HG02840 (cell line): ENCODE measurements around the gene GCAT.

Experiments
- ATAC-seq: cut with Tn5 transposase; IDR thresholded peaks from one replicate; pipeline ENCODE4 v1.9.1; 2021; ENCODE audit warnings: mild to moderate bottlenecking, moderate library complexity, moderate number of reproducible peaks; ENCODE audit not compliant: unreplicated experiment, low FRiP score

The GCAT gene

DNA sequence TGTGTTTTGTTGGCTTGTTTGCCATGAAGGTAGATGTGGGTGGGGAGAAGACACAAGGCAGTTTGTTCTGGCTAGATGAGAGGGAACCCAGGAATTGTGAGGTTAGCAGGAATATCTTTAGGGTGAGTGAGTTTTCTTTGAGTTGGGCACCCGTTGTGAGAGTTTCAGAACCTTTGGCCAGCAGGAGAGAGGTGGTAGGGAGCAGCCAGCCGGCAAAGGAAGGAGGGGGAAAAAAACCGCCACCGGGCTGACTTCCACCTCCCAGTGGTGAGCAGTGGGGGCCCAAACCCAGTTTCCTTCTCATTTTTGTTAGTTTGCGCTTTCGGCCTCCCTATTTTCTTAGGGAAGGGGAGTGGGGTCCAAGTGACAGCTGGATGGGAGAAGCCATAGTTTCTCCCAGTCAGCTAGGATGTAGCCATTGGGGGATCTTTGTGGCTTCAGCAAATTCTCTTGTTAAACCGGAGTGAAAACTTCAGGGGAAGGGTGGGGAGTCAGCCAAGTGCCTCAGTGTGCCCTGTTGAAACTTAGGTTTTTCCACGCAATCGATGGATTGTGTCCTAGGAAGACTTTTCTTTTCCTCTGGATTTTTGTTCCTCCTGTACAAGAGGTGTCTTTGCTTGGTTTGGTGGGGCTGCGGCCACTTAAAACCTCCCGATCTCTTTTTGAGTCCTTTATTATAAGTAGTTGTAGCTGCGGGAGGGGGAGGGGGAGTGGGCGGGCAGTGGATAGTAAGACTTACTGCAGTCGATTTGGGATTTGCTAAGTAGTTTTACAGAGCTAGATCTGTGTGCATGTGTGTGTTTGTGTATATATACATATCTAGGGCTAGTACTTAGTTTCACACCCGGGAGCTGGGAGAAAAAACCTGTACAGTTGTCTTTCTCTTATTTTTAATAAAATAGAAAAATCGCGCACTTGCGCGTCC lies 1.1 kb upstream of the GCAT start:
- no peak for ATAC-seq

DNA sequence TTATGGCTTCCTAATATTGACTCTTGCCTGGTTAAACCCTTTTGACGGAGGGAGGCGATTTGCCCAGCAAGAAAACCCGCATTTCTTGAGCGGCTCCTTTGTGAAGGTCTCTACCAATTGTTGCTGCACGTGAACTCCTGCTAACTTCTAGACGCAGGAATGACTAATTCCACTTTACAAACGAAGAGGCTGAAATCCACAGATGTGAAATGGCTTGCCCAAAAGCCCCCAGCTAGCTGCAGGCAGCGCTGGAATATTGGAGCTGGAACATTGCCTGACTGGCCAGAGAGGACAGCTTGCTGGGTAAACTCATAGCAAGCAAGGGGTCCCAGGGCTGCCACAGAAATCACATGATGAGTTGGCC lies 542 bp downstream of the GCAT start:
- no peak for ATAC-seq

DNA sequence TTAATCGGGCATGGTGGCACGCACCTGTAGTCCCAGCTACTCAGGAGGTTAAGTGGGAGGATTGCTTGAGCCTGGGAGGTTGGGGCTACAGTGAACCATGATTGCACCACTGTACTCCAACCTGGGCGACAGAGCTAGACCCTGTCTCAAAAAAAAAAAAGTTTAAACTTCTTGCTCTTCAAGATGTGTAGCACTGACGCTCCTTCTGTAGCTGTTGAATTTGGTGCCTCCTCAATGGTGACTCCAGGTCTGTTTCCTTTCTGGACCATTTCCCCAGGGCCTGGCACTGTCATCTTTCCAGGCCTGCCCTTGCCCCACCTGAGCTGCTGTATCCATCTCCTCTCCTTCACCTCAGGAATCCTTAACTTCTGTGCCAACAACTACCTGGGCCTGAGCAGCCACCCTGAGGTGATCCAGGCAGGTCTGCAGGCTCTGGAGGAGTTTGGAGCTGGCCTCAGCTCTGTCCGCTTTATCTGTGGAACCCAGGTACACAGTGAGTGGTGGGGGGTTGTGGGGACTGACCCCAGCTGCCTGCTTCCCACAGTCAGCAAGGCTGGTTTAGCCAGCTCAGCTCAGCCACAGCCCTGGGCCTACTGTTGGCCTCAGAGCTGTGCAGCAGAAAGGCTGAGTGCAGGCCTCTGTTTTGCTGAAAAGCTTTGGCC lies 2.1 kb downstream of the GCAT start:
- ATAC-seq = no peak

DNA sequence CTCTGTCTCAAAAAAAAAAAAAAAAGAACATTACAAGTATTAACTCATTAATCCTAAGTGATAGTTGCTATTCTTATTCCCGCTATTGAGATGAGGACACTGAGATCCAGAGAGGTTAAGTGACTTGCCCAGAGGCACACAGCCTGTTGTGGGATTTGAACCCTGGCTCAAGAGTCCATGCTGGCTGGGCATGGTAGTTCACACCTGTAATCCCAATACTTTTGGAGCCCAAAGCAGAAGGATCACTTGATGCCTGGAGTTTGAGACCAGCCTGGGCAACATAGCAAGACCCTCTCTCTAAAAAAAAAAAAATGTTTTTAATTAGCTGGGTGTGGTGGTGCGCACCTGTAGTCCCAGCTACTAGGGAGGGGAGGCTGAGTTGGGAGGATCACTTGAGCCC lies 4.1 kb downstream of the GCAT start:
- no peak for ATAC-seq

DNA sequence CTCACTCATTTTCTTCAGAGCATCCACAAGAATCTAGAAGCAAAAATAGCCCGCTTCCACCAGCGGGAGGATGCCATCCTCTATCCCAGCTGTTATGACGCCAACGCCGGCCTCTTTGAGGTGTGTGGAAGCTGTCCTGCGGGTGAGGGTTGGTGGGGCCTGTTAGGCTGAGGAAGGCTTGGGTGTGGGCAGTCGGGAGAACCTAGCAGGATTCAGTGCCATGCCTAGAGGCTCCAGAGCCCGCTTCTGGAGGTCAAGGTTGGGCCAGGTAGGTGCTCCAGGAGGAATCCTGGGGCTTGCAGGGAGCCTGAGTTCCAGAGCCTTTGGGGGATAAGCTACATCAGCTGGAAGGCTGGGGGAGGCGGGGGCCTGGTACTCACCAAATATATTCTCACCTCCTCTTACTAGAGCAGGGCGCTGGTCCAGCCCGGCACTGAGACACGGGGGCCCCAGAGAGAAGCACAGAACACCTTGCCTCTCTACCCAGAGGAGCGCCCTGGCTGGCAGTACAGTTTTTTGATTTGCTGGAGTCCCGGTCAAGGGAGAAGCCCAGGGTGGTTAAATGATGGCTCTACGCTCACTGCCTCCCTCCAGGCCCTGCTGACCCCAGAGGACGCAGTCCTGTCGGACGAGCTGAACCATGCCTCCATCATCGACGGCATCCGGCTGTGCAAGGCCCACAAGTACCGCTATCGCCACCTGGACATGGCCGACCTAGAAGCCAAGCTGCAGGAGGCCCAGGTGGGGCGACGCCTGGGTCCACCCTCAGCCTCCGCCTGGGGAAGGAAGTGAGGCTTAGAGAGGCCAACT lies 5.3 kb downstream of the GCAT start:
- ATAC-seq = no peak

DNA sequence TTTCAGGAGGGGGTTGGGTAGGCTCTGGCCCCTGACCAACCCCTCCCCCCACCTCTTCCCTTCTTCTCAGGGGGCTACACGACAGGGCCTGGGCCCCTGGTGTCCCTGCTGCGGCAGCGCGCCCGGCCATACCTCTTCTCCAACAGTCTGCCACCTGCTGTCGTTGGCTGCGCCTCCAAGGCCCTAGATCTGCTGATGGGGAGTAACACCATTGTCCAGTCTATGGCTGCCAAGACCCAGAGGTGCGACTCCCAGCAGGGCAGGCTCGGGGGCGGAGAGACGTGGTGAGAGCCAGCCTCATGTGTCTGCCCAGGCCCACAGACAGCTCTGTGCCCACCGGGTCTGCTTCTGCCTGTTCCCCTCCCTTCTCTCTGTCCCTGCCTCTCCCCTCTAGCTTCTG lies 7.9 kb downstream of the GCAT start:
- ATAC-seq = no peak

DNA sequence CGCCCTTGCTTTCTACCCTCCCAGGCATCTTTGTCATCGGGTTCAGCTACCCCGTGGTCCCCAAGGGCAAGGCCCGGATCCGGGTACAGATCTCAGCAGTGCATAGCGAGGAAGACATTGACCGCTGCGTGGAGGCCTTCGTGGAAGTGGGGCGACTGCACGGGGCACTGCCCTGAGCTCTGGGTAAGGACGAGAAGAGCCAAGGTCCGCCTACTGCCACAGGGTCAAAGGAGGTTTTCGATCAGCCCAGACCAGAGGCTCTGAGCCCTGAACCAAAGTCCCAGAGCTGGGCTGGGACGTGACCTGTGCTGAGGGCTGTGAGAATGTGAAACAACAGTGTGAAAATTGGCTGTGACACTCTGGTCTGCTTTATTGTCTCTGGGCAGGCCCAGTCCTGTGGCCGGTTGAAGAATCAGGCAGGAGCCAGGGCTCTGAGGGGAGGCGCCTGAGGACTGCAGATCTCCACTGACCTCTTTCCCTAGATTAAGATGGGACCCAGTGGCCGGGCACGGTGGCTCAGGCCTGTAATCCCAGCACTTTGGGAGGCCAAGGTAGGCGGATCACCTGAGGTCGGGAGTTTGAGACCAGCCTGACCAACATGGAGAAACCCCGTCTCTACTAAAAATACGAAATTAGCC lies 8.9 kb downstream of the GCAT start:
- no peak for ATAC-seq

DNA sequence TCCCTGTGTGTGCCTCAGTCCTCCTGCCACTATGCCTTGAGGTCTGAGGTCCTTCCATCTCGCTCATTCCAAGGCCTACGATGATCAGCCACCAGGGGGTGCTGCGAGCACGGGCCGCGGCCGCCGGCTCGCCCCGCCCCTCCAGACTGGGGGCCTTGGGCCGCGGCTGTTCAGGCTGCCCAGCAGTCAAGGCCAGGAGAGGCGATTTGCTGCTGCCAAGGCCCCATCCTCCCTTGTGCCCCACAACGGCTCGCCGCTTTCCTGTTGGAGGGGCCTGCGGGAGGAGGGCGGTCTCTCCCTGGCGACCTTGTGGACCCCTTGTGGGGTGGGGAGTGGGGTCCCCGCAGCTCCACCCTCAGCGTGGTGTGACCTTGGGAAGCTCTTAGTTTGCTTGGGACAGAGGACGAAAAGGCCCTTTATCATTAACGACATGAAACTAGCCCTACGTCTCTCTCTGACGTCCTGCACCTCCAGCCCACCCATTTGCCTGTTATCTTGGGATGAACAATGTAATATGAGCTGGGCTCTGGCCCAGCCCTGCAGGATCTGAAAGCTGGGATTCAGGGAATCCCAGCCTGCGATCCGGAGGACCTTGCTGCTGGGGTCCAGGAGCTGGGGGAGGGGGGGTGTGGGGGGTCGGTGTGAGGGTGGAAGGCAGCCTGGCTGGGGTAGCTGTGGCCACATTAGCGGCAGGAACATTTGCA lies 10.1 kb downstream of the GCAT start:
- ATAC-seq = peak; percentile 55

DNA sequence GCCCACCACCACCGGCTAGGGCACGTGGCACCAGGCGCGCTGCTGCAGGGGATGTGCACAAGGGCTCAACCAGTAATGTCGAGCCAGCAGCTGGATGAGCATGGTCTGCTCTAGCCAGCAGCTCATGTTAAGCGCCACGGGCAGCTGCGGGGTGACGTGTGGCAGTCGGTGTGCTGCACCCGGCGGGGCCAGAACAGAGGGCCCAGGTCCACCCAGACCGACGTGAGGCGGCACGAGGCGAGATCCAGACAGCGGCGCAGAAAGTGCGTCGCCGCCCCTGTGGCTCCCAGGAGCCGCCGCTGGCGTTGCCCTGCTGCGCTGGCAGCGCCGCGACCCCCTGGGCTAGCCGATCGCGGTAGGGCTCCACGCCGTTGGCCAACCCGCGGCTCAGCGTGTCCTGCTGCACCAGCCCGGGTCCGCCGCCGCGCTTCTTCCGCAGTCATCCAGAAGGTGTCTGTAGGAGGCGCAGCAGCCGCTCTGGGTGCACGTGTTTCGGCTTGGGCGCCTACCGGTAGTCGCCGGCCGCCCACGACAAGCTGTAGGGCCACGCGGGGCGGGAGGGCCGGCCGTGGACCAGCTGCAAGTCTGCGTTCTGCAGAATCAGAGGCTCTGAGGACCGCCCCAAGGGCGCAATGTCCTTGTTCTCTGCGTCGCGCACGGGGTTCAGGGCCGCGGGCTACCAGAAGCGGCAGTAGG lies 10.8 kb downstream of the GCAT start:
- ATAC-seq = no peak

DNA sequence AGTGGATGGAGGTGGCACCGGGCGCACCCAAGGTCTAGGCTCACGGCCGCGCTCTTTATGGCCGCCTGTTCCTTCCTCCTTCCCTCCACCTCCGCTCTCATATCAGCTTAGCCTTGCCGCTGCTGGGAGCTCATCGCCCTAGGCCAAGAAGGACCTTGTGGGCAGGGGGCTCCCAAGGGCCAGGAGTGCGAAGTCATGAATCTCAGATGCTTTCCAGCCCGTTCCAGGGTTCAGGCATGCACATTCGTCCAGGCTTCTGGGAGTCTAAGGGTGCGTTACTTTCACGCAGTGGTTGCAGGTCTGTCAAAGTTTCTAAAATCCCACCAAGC lies 11.3 kb downstream of the GCAT start:
- no peak for ATAC-seq

DNA sequence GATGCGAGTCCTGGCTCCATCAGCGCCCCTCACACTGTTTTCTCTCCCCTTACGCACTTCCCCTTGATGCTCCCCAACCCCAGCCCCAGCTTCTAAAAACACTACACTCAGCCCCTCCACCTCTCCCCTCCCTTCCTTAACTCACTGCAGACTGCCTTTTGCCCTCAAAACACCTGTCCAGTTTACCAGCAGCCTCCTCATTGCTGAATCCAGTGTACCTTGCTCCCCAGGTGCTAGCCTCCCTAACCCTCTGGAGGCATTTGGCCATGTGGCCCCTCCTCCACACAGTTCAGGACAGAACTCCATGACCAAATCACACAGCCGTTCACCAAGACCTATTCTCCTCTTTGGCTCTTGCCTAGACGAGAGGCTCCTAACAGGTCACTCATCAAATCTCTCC lies 12.6 kb downstream of the GCAT start:
- no peak for ATAC-seq

DNA sequence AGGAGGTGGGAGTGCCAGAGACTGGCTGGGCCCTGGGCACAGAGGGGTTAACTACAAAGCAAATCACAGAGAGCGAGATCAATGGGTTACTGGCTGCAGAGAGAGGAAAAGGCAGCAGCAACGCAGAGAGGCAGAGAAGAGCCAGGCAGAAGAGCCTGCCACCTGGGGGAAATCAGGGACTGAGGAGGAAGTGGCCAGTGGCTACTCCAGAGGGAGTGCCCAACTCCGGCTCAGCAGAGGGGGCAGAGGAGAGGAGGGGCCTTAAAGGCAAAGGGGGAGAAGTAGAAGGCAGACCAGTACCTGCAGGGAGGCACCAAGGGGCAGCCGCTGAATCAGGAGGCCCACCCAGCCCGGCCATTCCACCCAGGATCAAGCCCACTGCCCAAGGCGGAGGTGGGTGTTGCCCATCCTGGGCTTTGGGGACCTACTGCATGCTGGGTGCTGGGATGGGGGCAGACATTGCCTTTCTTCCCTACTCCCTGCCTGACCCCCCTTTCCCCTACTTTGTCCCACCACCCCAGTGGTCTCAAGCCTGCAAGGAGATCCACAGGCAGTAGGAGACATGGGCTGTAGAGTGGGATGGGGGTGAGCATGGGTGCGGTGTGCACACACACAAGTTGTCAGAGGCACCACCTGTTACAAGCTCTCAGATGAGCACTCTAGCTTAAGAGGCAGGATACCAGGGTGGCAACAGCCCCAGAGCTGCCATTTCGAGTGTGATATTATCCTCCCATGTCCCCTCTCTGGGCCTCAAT lies 14.5 kb downstream of the GCAT start:
- no peak for ATAC-seq

DNA sequence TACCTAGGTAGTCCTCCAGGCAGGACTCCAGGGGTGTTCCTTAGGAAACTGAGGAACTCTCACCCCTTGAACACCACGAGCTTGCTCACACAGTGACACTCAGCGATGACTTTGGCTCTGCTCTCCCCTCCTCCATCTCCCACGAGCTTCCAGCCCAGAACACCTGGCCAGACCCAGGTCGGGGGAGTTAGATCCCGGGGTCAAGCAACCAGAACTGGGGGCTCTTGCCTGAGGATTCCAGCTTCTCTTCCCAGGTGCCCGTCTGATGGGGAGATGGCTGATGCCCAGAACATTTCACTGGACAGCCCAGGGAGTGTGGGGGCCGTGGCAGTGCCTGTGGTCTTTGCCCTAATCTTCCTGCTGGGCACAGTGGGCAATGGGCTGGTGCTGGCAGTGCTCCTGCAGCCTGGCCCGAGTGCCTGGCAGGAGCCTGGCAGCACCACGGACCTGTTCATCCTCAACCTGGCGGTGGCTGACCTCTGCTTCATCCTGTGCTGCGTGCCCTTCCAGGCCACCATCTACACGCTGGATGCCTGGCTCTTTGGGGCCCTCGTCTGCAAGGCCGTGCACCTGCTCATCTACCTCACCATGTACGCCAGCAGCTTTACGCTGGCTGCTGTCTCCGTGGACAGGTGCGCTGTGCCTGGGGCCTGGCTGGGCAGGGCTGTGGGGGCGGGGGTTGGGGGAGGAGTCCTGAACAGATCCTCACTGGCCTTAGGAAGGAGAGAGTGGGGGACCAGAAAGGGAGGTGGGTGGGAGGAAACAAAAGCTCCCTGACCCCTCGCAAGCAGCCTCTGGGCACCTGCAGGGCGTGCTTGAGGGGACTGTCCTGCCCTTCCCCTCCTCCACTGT lies 15.6 kb downstream of the GCAT start, which contains the start of gene GALR3:
TSS of gene GALR3 (plus strand) at position 249 of the 852 bp plus-strand sequence. CDS start at position 274, 25 bp downstream.
- no peak for ATAC-seq

DNA sequence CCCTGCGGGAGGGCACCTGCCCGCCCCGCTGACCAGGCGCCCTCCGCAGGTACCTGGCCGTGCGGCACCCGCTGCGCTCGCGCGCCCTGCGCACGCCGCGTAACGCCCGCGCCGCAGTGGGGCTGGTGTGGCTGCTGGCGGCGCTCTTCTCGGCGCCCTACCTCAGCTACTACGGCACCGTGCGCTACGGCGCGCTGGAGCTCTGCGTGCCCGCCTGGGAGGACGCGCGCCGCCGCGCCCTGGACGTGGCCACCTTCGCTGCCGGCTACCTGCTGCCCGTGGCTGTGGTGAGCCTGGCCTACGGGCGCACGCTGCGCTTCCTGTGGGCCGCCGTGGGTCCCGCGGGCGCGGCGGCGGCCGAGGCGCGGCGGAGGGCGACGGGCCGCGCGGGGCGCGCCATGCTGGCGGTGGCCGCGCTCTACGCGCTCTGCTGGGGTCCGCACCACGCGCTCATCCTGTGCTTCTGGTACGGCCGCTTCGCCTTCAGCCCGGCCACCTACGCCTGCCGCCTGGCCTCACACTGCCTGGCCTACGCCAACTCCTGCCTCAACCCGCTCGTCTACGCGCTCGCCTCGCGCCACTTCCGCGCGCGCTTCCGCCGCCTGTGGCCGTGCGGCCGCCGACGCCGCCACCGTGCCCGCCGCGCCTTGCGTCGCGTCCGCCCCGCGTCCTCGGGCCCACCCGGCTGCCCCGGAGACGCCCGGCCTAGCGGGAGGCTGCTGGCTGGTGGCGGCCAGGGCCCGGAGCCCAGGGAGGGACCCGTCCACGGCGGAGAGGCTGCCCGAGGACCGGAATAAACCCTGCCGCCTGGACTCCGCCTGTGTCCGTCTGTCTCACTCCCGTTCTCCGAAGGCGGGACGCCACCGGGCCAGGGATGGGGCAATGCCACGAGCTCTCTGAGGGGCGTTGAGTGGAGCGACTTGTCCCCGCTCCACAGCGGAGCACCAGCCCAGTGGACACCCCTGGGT lies 17.2 kb downstream of the GCAT start:
- ATAC-seq = no peak

DNA sequence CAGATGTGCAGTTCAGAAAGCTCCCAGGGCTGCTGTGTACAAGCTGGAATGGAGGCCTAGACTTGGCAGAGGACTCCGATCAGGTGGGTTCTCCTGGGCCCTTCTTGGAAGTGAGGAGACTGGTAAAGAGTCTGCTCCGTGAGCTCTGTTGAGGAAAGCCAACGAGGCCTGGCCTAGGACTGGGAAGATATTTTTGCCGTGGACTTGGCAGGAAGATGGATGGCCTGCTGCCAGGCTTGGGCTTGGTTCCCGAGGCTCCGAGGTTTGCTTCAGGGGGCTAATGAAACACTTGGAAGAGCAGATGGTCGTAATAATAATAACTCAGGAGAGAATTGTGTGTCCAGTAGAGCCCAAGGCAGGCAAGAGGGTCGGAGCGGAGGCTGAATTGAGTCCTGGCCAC lies 19.3 kb downstream of the GCAT start:
- no peak for ATAC-seq

DNA sequence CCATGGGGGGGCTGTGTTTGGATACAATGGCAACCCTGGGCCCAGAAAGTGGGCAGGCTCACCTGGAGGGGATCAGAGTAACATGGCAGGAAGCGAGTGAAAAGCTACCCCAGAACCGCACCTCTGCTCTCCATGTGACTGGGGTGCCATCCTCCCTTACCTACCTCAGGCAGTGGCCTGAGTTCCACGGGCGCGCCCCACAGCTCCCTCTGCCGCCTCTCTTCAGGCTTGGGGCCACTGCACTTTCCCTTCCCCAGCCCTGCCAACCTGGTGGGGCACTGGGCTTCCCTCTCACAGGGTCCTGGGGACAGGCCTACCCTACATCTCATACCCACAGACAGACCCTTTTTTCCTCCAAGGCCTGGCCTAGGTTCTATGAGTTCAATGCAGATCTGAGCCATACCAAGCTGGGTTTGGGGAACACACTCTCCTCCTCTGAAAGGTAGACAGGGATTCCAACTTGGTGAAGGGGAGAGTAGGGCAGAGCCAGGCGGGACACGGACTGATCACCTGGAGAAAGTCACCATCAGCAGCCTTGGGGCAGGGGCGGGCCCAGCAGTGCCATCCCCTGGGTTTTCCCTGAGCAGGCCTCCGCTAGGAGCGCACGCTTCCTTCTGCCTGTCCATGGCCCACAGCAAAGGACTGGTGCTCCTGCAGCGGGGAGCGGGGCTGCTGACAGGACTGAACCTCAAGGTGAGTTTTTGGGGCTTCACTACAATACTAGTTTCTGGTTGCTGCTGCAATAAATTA lies 22.5 kb downstream of the GCAT start:
- no peak for ATAC-seq
